Dermis microvascular lymphatic vessel endothelial cell (primary cell): ENCODE results near the gene ZFHX3. TPM values are rescaled to one million over a fixed set of nuclear protein-coding genes. Genes with fewer than 3 reads are reported as not detected.

ENCODE experiments used
- DNase-seq, 2 donors: peaks; one replicate each; pipeline versions ENCODE4 v3.0.0 to v3.0.0-alpha.2; 2010; ENCODE audit warnings: low read depth in 2 of 2
- total RNA-seq: library from RNA; depleted of rRNA; stranded (reverse); fragments of >200 nt; gene quantifications from 2 replicates; pipeline ENCODE4 v1.2.1, GENCODE V29; 2014

Gene ZFHX3
- total RNA-seq, 1 donor from 2014 or later: 4.4 TPM

DNA sequence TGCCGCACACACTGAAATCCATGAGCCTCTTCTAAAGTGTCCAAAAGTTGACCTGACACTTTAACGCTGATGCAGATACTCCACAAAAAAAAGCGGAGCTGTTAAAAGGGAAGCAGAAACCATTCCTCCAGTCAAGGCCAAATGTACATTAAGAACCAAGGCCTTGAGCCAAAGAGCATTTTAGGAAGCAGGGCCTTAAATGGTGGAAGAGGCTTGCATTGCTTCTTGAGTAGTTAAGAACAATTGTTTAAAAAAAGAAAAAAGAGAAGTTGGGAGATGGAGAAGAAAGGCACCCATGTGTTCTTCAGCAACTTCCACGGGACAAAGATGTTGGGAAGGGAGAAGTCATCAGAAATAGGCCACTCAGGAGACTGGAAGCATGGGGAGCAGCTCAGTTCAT, 6.3 kb downstream of the ZFHX3 start:
- no peak for DNase-seq

DNA sequence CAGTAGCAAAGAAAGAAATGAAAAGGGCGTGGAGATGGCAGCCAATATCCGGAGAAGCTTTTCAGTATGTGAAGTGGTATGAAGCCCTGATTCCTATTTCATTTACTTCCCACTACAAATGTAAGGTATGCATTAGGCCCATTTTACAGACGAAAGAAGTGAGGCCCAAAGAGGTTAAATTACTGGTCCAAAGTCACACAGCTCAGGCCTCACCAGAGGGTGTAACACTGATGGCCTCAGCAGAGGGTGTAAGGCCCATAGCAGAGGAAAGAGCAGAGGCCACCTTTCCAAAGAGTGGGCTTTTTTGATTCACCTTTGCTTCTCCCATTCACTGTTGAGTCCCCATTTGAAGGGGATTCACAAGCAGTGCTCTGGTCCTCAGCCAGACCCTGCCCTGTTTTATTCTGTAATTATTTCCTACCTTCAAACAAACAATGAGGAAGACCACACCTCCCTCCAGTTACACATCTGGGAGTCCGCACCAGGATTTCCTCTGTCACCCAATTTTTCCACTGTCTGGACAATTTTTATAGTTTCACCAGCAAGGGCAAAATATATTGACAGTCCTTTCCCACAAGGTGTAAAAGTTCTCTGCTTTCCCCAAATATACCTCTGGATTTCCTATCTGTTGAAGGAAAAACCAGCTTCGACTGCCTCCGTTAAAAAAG, 7.1 kb downstream of the ZFHX3 start:
- DNase-seq: no peak

DNA sequence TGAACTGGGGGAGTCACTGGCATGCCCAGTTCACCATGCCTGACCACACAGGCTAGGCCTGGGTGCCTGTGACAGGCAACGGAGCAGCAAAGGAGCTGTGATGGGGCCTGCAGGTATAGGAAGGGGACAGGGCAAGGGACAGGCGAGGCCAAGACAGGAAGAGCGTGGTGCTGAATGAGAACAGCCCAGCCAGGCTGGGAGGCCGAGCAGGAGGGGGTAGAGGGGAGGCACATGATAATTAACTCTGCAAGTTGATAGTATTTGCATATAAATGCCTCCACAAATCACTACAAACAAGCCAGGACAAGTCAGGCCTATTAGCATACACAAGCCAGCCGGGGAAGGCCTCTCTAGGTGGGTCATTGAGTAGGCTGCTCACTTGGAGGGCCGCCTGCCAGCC, 7.8 kb downstream of the ZFHX3 start:
- no peak for DNase-seq

DNA sequence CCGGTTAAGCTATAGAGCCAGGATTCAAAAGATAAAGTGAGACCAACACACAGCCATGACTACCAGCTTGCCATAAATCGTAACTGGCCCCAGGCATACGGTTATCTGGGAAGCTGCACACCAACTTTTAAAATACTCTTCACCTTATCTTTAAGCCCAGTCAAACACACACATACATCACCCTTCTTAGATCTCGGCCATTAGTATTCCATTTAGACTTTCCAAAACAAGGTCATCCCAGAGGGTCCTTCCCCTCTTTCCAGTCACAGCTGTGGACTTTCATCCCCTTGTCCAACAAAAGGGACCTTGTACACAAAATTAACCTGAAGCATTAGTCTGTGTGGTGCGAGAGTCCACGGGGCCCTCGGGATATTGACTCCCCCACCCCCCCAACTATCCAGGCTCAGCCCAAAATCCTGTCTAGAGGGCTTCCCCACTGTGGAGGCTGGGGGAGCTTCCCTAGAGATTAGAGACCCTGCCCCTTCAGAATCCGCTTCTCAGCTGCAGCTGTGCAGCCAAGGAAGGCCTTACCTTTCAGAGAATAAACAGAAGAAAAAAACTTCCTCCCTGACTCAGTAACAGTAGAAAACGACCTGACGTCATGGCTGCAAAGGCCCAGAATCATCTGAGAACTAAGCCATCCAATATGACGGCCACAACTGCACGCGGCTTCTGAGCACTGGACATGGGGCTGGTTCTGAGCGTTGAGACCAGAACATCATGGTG, 9.9 kb downstream of the ZFHX3 start:
- DNase-seq: no peak

DNA sequence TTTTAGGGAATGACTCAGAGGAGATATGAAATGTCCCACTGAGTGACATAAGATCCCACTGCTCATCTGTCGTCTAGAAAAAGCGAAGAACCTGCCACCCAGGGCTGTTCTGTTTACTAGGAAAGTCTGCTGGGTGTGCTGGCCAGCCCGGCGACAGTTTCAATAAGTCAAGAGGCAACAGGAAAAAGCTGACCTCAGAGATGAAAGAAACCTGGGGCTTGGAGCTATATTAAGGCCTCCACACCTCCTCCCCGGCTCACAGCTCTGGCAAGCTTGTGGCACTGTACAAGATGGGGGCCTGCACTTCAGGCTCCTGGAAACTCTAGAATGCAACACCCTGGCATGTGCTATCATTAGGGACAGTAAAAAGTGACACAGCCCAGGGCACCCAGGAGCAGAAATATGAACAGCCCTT, 10.6 kb downstream of the ZFHX3 start:
- no peak for DNase-seq

DNA sequence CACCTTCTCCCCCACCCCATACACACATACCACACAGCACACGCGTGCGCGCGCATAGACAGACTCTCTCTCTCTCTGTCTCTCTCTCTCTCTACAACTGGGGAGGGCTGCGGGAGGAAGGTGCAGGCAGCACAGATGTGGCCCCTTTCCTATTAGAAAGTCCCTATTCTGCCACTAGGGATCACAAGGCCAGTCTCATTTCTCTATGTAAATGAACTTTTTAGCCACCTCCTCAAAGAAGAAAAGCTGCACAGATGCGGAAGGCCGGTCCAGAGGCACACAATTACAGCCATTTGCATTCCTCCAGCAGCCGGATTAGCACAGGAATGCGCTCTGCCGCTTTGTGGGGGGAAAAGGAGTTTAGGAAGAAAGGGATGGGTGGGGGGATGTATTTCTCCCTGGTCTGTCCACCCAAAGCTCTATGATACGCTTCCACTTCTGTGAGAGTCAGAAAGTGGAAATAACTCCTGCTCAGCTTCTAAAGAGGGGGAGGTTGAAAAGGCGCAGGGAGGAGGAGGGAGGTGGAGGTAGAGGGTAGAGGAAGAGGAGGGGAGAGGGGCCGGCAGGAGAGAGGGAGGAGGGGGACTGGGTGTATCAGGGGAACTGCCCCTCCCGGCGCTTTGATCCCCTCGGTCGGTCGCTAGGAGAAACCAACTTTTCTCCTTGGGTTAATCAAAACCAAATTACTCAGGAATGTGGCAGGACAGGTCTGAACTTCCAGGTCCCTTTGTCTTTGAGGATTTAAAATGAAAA, 11.7 kb downstream of the ZFHX3 start:
- no peak for DNase-seq

DNA sequence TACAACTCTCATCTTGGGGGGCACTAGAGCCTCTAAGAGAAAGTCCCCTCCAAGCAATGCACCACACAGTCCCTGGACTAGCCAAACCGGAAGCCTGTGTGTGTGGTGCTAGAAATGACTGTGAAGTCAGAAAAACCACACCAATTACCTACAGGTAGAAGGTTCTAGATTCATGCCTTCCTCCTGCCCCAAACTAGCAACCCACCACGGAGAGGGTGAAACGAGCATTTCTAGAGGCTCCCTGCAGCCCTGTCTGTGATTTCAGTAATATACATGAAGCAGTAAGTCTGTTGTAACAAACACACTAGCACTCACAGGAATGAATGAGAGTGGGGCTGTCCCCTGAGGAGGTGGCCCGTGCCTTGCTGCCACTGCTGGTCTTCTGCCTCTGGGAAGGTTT, 13.6 kb downstream of the ZFHX3 start:
- DNase-seq: no peak

DNA sequence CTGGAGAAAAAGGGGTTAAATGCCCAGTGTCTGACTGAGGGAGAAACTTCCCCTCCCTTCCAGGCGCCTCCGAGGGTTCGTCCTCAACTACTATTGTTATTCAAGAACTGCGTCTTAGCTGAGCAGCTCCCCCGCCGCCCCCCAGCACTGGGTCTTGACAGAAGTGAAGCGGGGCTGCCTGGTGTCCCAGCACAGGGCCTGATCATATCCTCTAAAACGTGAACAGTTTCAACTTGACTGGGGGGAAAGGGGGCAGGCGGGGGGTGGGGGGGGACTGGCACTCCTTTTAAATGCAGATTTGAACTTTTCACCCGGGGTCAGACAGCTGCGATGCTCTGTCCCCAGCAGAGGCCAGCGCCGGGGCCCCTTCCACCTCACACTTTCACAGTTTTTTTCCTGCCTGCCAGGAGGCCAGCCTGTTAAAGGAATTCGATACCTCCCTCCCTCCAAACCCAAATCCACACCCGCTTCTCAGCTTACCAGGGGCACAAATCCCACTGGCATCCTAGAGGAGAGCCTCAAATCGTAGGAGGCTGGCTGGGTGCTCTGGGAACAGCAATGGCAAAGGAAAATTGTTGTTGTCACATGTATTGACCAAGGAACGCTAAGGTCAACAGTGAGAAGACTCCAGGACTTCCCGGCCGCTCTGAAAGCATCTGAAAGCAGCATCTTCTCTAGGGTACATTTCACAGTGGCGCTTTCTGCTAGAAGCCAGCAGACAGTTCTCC, 14.5 kb downstream of the ZFHX3 start:
- no peak for DNase-seq

DNA sequence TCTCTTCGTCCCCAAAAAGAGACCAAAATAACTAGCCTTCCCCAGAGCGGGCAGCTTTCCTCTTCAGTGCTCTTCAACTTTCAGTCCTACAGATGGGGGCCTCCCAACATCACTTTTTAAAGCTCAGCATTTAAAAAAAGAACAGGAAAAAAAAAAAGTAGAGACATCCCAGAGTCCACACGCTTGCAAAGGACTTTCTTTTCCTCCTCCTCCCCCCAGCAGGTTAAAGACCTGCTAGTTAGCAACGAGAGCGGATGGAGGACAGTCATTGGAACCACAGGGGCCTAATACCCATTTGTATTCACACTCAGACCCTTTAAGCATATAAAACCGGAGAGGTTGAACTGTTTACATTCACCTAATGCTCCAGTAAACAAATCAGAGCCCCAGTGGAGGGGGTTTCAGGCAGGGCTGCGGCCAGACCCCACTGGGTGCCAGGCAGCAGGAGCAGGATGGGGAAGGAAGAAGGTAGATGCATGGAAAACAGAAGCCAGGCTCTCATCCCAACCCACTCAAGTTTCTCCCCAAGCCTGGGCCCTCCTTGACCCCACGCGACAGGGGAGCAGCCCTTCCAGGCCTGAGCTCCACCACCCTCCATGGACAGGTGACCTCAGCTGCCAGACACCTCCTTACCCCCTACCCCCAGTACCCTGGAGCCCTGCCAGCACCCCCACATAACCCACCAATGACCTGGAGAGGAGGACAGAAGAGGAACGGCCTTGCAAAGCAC, 15.2 kb downstream of the ZFHX3 start:
- no peak for DNase-seq

DNA sequence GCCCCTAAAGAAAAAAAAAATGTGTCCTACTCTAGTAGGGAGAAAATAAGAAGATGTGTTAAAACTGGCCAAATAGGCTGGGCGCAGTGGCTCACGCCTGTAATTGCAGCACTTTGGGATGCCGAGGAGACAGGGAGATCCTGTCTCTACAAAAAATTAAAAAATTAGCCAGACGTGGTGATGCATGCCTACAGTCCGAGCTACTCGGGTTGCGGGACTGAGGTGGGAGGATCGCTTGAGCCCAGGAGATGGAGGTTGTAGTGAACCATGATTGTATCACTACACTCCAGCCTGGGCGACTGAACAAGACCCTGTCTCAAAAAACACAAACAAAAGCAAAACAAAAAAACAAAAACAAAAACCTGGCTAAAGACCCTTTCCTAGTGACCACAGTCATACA, 15.9 kb downstream of the ZFHX3 start:
- no peak for DNase-seq

DNA sequence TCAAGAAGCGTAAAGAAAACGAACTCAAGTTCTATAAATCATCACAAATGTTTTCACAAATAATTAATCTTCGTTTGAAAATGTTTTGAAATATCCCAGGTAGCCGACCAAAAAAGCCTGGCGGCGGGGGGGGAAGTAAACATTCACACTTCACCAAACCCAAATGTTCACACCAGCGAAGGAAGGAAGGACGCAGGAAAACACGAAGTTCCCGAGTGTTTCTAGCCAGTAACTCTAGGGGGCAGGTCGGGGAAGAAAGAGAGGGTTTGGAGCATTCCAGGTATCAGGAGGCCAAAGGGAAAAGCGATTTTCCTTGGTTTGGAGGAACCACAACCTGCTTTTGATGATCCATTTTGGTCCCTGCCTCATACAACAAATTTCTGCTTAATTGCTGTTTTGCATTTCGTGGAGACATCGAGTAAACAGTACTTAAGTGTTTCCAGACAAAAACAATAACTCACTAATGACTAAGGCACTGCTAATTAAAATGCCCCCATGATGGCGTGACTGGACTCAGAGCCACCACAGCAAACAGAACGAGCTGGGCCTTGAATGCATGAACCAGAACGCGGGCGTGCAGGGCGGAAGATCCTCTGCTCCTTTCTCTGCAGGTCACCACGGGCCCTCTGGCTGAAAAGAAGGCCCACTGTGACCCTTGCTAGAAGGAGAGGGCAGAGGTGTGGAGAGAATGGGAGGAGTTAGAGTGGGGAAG, 16.6 kb downstream of the ZFHX3 start:
- DNase-seq: no peak

DNA sequence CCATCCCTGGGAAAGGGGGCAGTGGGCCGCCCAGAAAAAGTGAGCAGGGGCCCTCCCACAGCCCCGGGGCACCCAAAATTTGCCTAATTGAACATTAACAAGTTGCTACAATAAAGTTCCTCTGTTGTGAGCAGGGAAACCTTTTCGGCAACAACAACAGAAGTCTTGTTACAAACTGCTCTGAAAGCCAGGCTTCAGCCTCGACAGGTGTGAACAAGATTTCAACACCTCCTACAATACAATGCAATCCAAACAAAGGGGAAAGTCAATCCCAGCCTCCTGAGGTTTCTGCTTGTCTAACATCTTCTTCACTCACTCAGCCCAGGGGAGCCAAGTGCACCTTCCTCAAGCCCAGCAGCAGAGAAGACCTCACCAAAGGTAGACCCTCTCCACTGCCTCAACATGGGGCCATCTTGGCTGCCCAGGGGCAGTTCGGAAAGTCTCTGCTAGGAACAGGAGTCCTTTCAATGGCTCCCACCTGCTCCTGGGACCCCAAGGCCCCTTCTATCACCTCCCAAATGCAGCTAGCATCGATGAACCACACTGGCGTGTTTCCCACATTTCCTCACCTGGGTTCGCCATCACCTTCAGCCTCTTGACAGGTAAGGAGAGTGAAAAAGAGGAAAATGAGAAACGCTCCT, 19.1 kb downstream of the ZFHX3 start:
- DNase-seq: no peak

DNA sequence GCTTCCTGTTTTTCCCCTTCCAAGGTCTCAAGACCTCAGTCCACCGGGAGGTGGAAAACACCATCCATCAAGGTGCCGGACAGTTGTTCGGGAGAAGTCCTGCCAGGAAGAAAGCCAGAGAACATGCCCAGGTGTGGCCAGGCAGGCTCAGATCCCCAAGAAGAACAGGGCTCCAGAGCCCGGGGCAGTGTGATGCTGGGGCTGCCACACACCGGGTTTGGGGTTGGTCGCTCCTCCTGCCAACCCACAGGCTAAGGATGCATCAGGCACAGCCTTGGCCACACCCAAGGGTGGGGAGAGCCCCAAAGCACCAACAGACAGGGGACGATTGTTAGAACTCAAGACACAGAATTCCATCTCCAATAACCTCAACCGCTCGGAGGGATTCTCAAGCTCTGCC, 19.7 kb downstream of the ZFHX3 start:
- peak in 1 of 2 donors; percentile 7 for DNase-seq

DNA sequence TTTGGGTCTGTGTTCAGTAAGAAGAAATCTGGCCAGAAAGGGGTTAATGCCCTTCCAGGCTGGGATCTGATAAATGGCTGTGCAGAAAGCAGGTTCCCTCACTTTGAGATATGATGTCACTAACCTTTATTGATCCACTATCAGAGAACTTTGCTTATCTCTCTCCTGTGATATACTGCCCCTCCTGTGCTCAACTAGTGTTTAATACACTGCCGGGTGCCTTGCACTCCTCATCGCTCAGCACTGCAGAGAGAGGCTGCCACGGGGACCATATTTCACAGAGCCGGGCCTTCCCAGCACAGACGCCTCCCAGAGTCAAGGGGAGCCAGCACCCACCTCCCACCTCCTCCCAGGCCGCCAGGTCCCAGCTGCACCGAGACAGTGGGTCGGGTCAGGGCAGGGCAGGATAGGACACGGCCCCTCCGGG, 20.2 kb downstream of the ZFHX3 start:
- DNase-seq: no peak

DNA sequence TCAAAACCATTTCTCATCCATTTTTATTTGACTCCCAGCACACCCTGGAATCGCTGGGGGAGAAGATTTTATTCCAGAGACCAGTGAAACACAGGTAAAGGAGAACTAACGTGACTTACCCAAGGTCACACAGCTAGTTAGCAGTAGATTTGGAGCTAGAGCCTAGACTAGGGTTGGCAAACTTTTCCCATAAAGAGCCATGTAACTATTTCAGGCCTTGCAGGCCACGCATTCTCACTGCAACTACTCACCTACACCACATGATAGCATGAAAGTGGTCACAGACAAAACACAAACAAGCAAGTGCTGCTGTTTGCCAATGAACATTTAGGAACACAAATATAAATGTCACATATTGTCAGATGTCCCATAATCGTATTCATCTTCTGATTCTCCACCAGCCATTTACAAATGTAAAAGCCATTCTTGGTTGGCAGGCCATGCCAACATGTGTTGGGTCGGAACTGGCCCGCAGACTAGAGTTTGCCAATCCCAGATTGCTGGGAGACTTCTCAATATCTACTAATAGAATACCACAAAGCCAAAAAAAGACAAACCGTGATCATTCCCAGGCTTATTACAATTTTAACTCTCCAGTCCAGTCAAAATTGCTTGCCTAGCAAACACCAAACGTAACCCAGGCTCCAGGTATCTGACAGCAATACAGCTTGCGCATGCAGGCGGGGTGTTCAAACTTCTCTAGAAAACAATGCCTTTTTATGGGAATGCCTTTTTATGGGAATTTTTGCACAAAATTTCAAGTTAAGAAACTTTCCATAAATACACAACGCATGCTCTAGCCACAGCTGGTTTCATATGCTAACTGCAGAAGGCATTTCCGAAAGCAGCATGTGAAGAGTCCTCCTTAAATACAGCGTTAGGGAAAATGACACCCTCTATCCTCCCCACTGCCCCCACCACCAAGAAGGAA, 20.9 kb downstream of the ZFHX3 start:
- no peak for DNase-seq

DNA sequence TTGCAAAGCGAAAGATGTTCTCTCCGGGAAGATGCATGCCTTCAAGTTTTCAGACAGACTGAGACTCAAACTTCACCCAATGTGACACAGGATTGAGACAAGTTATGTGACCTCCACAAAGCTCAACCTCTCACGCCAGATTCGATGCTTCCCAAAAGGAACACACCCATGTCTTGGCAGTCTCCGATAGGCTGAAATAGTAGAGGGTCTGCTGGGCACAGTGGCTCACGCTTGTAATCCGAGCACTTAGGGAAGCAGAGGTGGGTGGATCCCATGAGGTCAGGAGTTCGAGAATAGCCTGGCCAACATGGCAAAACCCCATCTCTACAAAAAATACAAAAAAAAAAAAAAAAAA, 22.1 kb downstream of the ZFHX3 start:
- DNase-seq: peak in 1 of 2 donors; percentile 49

DNA sequence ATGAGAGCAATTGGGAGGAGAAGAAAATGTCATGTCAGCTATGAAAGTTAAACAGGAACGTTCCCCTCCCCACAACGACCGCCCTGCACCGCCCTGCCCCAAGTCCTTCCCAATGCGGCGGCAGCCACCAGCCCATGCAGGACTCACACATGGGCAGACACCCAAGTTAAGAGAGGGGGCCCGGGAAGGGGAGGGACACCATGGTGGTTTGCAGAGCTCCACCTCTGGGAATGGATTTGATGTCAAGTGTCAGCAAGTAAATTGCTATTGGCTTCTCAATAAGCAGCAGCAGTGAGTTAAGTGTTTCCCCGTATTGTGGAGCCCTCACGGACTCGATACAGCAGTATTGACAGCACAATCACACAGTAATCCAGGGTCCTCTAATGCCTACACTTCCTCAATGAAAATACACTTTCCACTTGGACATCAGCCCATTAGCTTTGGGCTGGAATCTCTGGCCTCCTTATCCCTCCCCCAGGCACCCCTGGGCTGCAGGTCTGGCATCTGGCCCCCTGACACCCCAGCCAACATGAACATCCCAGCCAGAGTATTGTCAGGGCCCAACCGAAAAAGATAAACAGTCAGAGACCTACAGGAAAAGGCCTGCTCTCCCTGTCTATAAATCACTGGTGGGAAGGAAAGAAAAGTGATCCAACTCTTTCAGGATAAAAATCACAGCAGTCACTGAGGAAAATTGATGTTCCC, 22.6 kb downstream of the ZFHX3 start:
- DNase-seq: peak; percentile 39 to 82

DNA sequence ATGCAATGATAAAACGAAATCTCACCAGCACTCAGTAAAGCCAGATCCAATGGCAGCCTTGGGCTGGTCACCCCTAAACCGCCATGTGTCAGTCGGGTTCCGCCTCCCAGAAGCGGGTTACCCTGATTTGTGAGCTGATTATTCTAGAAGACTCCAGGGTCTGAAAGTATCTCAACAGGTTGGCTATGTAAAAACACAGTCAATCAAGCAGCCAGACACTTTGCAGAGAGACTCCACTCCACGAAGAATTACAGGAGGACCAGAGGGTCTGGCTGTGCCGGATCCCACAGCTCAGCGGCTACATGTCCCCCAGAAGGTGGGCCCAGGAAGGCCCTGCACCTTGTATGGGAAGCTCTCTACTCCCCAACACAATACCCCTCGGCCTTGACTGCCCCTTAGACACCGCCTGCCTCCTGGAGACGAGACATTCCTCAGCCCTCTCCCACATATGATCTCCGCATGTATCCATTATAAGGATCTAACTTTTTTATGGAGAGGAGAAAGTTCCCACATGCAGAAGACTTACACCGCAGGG, 23.3 kb downstream of the ZFHX3 start:
- DNase-seq: no peak
